Measurements from ENCODE around the gene DAPK1.

DNA sequence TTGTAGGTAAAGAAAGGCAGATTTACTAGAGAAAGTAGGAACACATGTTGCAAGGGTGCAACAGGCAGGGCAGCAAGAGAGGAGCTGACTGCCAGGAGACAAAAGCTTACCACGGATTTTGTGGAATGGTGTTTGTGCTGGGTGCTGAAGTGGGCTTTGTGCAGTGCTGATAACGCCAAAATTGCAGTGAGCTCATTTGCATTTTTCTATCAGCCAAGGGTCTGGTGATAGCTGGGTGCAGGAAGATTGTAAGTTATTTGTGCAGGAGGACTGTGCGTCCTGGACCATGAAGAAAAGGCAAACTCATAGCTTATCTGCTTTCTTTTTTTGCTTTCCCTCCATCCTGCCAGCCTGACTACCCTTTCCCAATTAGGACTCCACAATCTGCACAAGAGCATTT is 241.9 kb downstream of the DAPK1 start:
- TF ChIP-seq, protein P1, sequence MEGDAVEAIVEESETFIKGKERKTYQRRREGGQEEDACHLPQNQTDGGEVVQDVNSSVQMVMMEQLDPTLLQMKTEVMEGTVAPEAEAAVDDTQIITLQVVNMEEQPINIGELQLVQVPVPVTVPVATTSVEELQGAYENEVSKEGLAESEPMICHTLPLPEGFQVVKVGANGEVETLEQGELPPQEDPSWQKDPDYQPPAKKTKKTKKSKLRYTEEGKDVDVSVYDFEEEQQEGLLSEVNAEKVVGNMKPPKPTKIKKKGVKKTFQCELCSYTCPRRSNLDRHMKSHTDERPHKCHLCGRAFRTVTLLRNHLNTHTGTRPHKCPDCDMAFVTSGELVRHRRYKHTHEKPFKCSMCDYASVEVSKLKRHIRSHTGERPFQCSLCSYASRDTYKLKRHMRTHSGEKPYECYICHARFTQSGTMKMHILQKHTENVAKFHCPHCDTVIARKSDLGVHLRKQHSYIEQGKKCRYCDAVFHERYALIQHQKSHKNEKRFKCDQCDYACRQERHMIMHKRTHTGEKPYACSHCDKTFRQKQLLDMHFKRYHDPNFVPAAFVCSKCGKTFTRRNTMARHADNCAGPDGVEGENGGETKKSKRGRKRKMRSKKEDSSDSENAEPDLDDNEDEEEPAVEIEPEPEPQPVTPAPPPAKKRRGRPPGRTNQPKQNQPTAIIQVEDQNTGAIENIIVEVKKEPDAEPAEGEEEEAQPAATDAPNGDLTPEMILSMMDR (IDR thresholded peaks at IDR 0.05; ENCODE audit: borderline replicate concordance, extremely low read depth, low read length, poor library complexity, severe bottlenecking): no peak
- no peak for TF ChIP-seq EZH2 (IDR thresholded peaks at IDR 0.05; ENCODE audit: borderline replicate concordance, low read depth, low read length, severe bottlenecking)

Data from DND-41 (cell line).